Hepatocyte (in vitro differentiated cells): ENCODE measurements around the gene PLA2G4F. TPM values are rescaled to one million over a fixed set of nuclear protein-coding genes. Genes with fewer than 3 reads are reported as not detected.

ENCODE experiments used
- DNase-seq: peaks from one replicate; pipeline ENCODE4 v3.0.0-alpha.2; 2016; ENCODE audit warnings: low spot score
- H2AFZ ChIP-seq: fragments of 200-600 bp; sonication (generic); 2 replicates; pipeline ENCODE4 v1.6.0; 2016; ENCODE audit warnings: antibody characterized with exemption, mild to moderate bottlenecking
- H3K27ac ChIP-seq: fragments of 200-600 bp; sonication (generic); 2 replicates; pipeline ENCODE4 v1.5.1; 2016; ENCODE audit warnings: mild to moderate bottlenecking
- H3K27me3 ChIP-seq: fragments of 200-600 bp; sonication (generic); 2 replicates; pipeline ENCODE4 v1.6.1; 2016
- H3K36me3 ChIP-seq: fragments of 200-600 bp; sonication (generic); replicated peaks from 2 replicates; pipeline ENCODE4 v1.5.1; 2016; ENCODE audit warnings: low read depth; ENCODE audit not compliant: insufficient read depth
- H3K4me1 ChIP-seq: fragments of 200-600 bp; sonication (generic); 2 replicates; pipeline ENCODE4 v1.5.1; 2016; ENCODE audit warnings: mild to moderate bottlenecking, moderate library complexity; ENCODE audit not compliant: insufficient read depth
- H3K4me2 ChIP-seq: fragments of 200-600 bp; sonication (generic); 2 replicates; pipeline ENCODE4 v1.6.0; 2016
- H3K4me3 ChIP-seq: fragments of 200-600 bp; sonication (generic); 2 replicates; pipeline ENCODE4 v1.5.1; 2016; ENCODE audit warnings: mild to moderate bottlenecking
- H3K79me2 ChIP-seq: fragments of 200-600 bp; sonication (generic); 2 replicates; pipeline ENCODE4 v1.6.0; 2017; ENCODE audit warnings: mild to moderate bottlenecking
- H3K9me2 ChIP-seq: fragments of 200-600 bp; sonication (generic); replicated peaks from 2 replicates; pipeline ENCODE4 v1.6.0; 2017; ENCODE audit warnings: mild to moderate bottlenecking; ENCODE audit not compliant: insufficient read depth
- H3K9me3 ChIP-seq: fragments of 200-600 bp; sonication (generic); 2 replicates; pipeline ENCODE4 v1.5.1; 2016; ENCODE audit warnings: low read depth, mild to moderate bottlenecking
- H4K20me1 ChIP-seq: fragments of 200-600 bp; sonication (generic); 2 replicates; pipeline ENCODE4 v1.6.0; 2016; ENCODE audit warnings: mild to moderate bottlenecking; ENCODE audit not compliant: insufficient read depth, poor library complexity, severe bottlenecking
- EZH2 ChIP-seq: fragments of 200-600 bp; sonication (generic); IDR thresholded peaks from 2 replicates; pipeline ENCODE4 v1.6.1; 2016; ENCODE audit warnings: antibody characterized with exemption, mild to moderate bottlenecking, borderline replicate concordance
- EZH2phosphoT487 ChIP-seq: fragments of 200-600 bp; sonication (generic); IDR thresholded peaks from one replicate; pipeline ENCODE4 v1.6.1; 2018; ENCODE audit warnings: antibody characterized with exemption, mild to moderate bottlenecking, low read depth, moderate library complexity; ENCODE audit not compliant: unreplicated experiment, severe bottlenecking
- WGBS: methylation state at CpG from one replicate; pipeline ENCODE4 v1.1.6; 2016; ENCODE audit warnings: low lambda C conversion rate; ENCODE audit errors: missing lambda C conversion rate; 5-methylcytosine and 5-hydroxymethylcytosine counted together
- polyA plus RNA-seq: library from polyadenylated mRNA; unstranded; fragments of >200 nt; fragmentation: Nextera tagmentation; extraction: Ambion mirVana; gene quantifications from 2 replicates; pipeline ENCODE4 v1.2.1, GENCODE V29; 2016
- total RNA-seq: library from RNA; depleted of rRNA; stranded (reverse); fragments of >200 nt; gene quantifications from 2 replicates; pipeline ENCODE4 v1.2.3, GENCODE V29; 2014
- TF ChIP-seq, protein P1 (sequence below): fragments of 200-600 bp; sonication (generic); IDR thresholded peaks from 2 replicates; pipeline ENCODE4 v1.5.1; 2016; ENCODE audit warnings: antibody characterized with exemption, mild to moderate bottlenecking; ENCODE audit not compliant: poor library complexity

The PLA2G4F gene
- total and polyA plus RNA-seq, 2 experiments from 2014 or later, result 1.1 to 2.2 TPM

DNA sequence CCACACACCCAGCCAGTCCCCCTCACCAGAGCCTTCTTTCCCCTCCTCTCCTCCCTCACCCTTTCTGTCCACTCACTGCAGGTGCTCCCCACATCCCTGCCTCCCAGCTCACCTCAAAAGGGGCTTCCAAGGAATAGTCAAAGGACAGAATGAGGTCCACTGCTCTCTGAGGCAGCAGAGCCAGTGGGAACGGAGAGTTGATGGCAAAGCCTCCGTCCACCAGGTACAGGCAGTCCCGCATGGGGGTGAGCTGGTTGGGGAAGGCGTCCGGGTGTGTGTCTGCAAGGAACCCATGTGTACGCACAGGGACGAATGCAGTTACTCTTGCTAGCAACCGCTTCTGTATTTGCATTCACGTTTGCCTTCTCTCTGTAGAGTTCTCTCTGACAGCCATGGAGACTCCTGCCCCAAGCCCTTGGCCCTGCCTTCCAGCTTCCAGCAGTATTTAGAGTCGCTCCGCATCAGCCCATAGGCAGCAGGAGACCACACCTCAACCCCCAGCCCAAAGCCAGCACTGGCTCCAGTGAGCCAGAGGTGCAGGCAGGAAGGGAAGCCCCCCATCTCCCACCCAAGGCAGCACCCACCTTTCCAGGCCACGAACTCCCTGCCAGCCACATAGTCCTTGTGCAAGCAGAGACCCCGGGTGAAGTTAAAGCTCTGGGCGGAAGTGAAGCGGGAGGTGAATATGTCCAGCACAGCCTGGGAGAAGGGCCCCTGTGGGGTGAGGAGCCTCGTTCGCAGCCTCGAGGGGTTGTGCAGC, 12.4 kb downstream of the PLA2G4F start:
- TF ChIP-seq EZH2, result no peak
- no peaks in the 10 kb centered on the region for H3K27me3 ChIP-seq
- WGBS, result 89% methylated on average over 18 of the region's 18 CpGs

DNA sequence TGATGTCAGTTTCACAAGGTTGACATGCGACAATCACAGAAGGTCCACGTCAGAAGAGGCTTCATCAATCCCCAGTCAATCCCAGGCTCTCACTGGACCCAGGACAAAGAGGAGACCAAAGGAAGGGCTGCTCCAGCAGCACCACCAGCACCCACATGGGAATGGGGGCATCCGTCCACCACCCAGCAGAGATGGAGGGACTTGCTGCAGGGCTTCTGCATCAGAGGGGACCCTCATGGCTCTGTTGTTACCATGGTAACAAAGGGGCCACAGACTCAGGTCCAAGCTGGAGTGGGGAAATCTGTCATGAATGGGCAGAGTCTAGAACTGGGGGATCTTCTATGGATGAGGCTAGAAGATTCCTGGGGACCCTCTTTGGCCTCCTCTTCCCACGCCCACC, 13.1 kb downstream of the PLA2G4F start:
- H3K79me2 ChIP-seq, result no peaks in the 10 kb centered on the region
- 96% methylated on average over 4 of the region's 4 CpGs for WGBS
- H4K20me1 ChIP-seq, result no peaks in the 10 kb centered on the region
- no peak overlapping the region for H3K4me3 ChIP-seq
- H2AFZ ChIP-seq, result no peak overlapping the region
- TF ChIP-seq EZH2phosphoT487, result no peak
- no peak for TF ChIP-seq EZH2
- TF ChIP-seq, protein P1, sequence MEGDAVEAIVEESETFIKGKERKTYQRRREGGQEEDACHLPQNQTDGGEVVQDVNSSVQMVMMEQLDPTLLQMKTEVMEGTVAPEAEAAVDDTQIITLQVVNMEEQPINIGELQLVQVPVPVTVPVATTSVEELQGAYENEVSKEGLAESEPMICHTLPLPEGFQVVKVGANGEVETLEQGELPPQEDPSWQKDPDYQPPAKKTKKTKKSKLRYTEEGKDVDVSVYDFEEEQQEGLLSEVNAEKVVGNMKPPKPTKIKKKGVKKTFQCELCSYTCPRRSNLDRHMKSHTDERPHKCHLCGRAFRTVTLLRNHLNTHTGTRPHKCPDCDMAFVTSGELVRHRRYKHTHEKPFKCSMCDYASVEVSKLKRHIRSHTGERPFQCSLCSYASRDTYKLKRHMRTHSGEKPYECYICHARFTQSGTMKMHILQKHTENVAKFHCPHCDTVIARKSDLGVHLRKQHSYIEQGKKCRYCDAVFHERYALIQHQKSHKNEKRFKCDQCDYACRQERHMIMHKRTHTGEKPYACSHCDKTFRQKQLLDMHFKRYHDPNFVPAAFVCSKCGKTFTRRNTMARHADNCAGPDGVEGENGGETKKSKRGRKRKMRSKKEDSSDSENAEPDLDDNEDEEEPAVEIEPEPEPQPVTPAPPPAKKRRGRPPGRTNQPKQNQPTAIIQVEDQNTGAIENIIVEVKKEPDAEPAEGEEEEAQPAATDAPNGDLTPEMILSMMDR, result no peak
- H3K27ac ChIP-seq, result no peak overlapping the region
- no peaks in the 10 kb centered on the region for H3K9me3 ChIP-seq
- H3K4me2 ChIP-seq, result no peak overlapping the region
- no peaks in the 10 kb centered on the region for H3K9me2 ChIP-seq
- H3K4me1 ChIP-seq, result no peaks in the 10 kb centered on the region
- no peak for DNase-seq
- H3K27me3 ChIP-seq, result no peaks in the 10 kb centered on the region
- H3K36me3 ChIP-seq, result no peaks in the 10 kb centered on the region

More for the DNA sequence above, 12.4 kb downstream of the PLA2G4F start:
- Histone ChIP-seq H4K20me1 (no peaks in the 10 kb centered on the region), H3K36me3 (no peaks in the 10 kb centered on the region), H2AFZ (no peak overlapping the region), H3K4me3 (no peak overlapping the region), H3K27ac (no peak overlapping the region), H3K9me2 (no peaks in the 10 kb centered on the region), H3K9me3 (no peaks in the 10 kb centered on the region), H3K4me1 (no peaks in the 10 kb centered on the region), H3K4me2 (no peak overlapping the region), H3K79me2 (no peaks in the 10 kb centered on the region)
- no peak for DNase-seq

DNA sequence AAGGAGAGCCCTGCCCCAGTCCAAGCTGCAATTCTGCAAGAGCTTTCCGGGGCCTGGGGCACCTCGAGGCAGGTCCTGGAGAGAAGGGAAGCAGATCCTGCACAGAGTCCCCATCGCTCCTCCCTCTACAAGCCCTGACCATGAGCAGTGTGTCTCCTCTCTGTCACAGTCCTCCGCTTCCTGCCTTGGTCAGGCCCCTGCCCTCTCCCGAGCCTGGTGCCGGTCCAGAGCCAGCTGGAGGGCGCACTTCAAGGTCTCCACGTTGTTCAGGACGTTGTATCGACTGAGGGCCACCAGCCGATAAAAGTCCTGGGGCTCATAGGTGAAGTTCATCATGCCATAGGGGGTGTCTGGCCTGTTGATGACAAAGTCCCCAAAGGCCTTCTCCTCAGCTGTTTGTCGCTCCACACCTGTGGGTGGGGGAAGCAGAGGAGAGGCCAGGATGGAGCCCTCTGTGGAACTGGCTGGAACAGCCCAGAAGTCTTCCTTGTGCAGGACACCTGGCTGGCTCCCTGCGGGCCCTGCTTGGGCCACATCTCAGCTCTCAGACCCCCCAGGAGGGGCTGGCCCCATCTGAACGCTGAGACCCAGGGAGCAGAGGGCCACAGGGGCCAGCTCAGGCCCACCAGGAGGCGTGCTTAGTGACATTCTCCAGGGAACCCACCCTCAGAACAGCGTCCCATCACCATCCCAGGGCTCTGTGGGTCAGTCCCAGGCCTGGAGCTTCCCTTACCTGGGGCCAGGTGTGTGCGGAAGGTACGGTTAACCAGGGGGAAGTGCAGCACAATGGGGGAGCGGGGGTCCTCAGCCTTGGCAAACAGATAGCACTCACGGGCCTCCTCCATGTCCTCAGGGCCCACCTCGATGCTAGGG, 14.4 kb downstream of the PLA2G4F start:
- no peak overlapping the region for H3K4me3 ChIP-seq
- H3K79me2 ChIP-seq, result no peaks in the 10 kb centered on the region
- WGBS, result 93% methylated on average over 21 of the region's 21 CpGs
- no peak overlapping the region for H3K4me2 ChIP-seq
- H2AFZ ChIP-seq, result no peak overlapping the region
- DNase-seq, result no peak
- H3K27me3 ChIP-seq, result no peaks in the 10 kb centered on the region
- TF ChIP-seq, protein P1, result no peak
- TF ChIP-seq EZH2phosphoT487 (no peak), EZH2 (no peak)
- H4K20me1 ChIP-seq, result no peaks in the 10 kb centered on the region
- H3K36me3 ChIP-seq, result no peaks in the 10 kb centered on the region
- H3K9me2 ChIP-seq, result no peaks in the 10 kb centered on the region
- H3K9me3 ChIP-seq, result no peaks in the 10 kb centered on the region
- H3K27ac ChIP-seq, result no peak overlapping the region
- H3K4me1 ChIP-seq, result no peaks in the 10 kb centered on the region

DNA sequence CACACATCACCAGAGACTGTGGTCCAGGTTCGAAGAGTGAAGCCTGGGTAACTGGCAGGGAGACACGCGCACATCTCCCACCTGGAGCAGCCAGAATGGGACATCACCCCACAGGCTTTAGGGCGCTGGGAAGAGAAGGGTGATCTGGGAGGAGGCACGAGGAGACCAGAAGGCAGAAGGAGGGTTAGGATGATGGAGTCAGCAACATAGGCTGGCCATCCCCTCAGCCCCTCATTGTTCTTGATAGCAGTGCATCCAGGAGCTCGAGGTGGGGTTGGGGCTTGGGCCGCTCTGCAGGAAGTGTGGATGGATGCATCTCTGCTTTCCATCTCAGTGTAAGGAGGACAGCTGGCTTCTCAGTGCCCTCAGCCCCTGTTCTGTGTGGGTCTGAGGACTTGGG, 15.2 kb downstream of the PLA2G4F start:
- TF ChIP-seq EZH2 (no peak), EZH2phosphoT487 (no peak)
- no peaks in the 10 kb centered on the region for H4K20me1 ChIP-seq
- DNase-seq, result no peak
- H3K79me2 ChIP-seq, result no peaks in the 10 kb centered on the region
- WGBS, result 87% methylated on average over 7 of the region's 7 CpGs
- H3K27ac ChIP-seq, result no peak overlapping the region
- H2AFZ ChIP-seq, result no peak overlapping the region
- no peaks in the 10 kb centered on the region for H3K9me2 ChIP-seq
- H3K4me3 ChIP-seq, result no peak overlapping the region
- no peak overlapping the region for H3K4me2 ChIP-seq
- H3K4me1 ChIP-seq, result no peaks in the 10 kb centered on the region
- H3K9me3 ChIP-seq, result no peaks in the 10 kb centered on the region
- H3K36me3 ChIP-seq, result no peaks in the 10 kb centered on the region
- no peaks in the 10 kb centered on the region for H3K27me3 ChIP-seq
